SK-N-MC (cell line): ENCODE results near the gene LINC01488.

Source experiments
- DNase-seq: peaks from one replicate; pipeline ENCODE4 v3.0.0-alpha.2; 2011; ENCODE audit warnings: low read depth, low spot score
- H3K27ac ChIP-seq: fragments of 200-600 bp; sonication (generic); 2 replicates; pipeline ENCODE4 v1.5.1; 2016; ENCODE audit warnings: mixed run types
- H3K36me3 ChIP-seq: fragments of 200-600 bp; sonication (generic); 2 replicates; pipeline ENCODE4 v1.6.1; 2017; ENCODE audit warnings: antibody characterized with exemption, low read length, mixed read lengths; ENCODE audit not compliant: insufficient read depth
- H3K4me3 ChIP-seq: fragments of 200-600 bp; sonication (generic); 2 replicates; pipeline ENCODE4 v1.5.1; 2016
- H3K9ac ChIP-seq: fragments of 200-600 bp; sonication (generic); 2 replicates; pipeline ENCODE4 v1.8.0; 2017; ENCODE audit warnings: mixed run types, mixed read lengths; ENCODE audit not compliant: insufficient read length
- H3K9me3 ChIP-seq: fragments of 200-600 bp; sonication (generic); 2 replicates; pipeline ENCODE4 v1.6.1; 2017; ENCODE audit warnings: low read depth, mild to moderate bottlenecking, antibody characterized with exemption, low read length, moderate library complexity, mixed read lengths
- EZH2 ChIP-seq: fragments of 200-600 bp; sonication (generic); IDR thresholded peaks from one replicate; pipeline ENCODE4 v1.6.1; 2017; ENCODE audit warnings: antibody characterized with exemption
- FOXP2 ChIP-seq: optimal IDR thresholded peaks from 2 replicates; pipeline ENCODE3; 2011; ENCODE audit warnings: mild to moderate bottlenecking, moderate library complexity; ENCODE audit not compliant: insufficient read depth; ENCODE audit errors: extremely low read length, control extremely low read depth
- POLR2AphosphoS5 ChIP-seq: IDR thresholded peaks from 2 replicates; pipeline ENCODE4 v1.6.1; 2012; ENCODE audit warnings: mild to moderate bottlenecking, low read depth, low read length, borderline replicate concordance

The LINC01488 gene

DNA sequence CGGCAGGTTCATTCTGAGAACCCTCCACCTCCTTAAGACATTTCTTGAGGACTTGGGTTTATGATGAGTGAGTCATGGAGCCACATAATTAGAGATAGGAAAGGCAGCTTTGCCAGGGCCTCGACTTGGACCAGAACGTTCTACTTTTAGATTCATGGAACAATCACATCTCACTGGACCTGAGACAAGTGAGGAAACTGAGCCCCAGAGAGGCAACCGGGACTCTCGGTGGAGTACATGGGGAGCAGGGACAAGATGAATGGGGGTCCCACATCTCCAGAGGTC, 59.5 kb downstream of the LINC01488 start:
- DNase-seq: no peak
- H3K27ac ChIP-seq: no peak overlapping the region
- no peak overlapping the region for H3K9ac ChIP-seq
- no peak overlapping the region for H3K4me3 ChIP-seq
- TF ChIP-seq POLR2AphosphoS5 (no peak), EZH2 (no peak), FOXP2 (no peak)
- no peaks in the 10 kb centered on the region for H3K36me3 ChIP-seq
- H3K9me3 ChIP-seq: no peaks in the 10 kb centered on the region

DNA sequence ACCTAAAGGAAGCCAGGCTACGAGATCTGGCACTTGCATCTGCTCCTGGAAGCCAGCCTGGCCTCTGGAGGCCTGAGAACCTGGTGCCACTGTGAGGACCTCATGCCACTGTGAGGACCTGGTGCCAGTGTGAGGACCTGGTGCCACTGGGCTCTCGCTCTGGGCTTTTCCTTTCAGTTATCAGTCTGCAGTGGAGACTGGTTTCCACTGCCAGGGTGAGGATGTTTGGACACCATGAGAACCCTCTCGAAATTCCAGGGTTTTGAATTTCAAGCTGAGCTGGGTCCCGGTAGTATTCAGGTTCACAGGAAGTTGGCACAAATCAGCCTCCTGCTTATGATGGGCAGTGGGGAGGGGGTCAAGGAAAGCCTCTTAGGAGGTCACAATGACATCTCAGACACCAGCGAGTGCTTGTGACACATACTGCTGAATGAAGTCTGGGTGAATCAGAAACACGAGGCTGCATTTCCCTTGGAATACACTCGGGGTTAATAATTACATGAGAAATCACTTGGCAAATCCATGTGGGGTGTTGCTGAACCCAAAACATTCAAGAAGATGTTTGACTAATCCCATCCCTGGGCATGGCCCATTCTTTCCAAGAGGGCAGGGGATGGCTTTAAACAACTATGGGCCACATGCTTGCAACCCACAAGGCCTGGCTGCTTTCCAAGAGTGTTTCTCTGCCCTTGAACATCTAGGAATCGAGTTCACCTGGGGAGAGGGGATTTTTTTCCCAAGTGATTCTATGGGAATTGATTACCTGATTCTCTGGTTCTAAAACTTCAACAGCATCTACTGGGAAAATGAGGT, 60.2 kb downstream of the LINC01488 start:
- Histone ChIP-seq H3K36me3 (no peaks in the 10 kb centered on the region), H3K9ac (no peak overlapping the region), H3K9me3 (no peaks in the 10 kb centered on the region), H3K4me3 (no peak overlapping the region), H3K27ac (no peak overlapping the region)
- no peak for DNase-seq
- TF ChIP-seq POLR2AphosphoS5: no peak
- TF ChIP-seq EZH2: no peak
- no peak for TF ChIP-seq FOXP2

GRCh38 chr11:69542314-69543168, 61.1 kb downstream of the LINC01488 start:
- H3K9ac ChIP-seq: no peak overlapping the region
- H3K27ac ChIP-seq: no peak overlapping the region
- no peaks in the 10 kb centered on the region for H3K36me3 ChIP-seq
- no peak for TF ChIP-seq FOXP2
- TF ChIP-seq EZH2: no peak
- no peak for TF ChIP-seq POLR2AphosphoS5
- no peak for DNase-seq
- no peaks in the 10 kb centered on the region for H3K9me3 ChIP-seq
- H3K4me3 ChIP-seq: no peak overlapping the region
